Fibroblast of skin of left biceps (primary cell): ENCODE measurements around the gene DDI1.
"Not testable (repeated sequence)": the region's sequence is repeated elsewhere in the genome, so short reads cannot be mapped to it uniquely, and the experiment has no call there.

Experiments used
- DNase-seq, 2 experiments: peaks; one replicate each; pipeline ENCODE4 v3.0.0-alpha.2; 2013; ENCODE audit warnings: low read depth in 2 of 2

Gene DDI1

DNA sequence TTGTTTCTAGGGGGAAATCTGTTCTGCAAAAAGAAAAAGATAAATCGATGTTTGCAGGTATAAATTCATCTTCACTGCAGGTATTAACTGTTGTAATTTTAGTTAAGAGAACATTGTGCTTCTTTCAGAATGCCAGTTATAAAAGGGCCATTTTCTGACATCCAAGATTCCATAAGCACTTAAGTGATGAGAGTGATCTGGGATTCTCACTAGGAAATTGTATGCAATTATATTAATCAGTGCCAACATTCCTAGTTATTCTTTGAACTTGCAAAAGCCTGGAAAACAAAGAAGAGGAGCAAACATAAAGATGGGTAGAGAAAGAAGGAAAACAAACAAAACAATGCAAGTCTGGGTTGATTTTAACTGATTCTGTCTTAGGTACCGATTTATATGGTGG, 5.4 kb downstream of the DDI1 start:
- DNase-seq: no peak

- no peak for DNase-seq
Observed at GRCh38 chr11:104043142-104043541, 6.7 kb downstream of the DDI1 start.

- no peak for DNase-seq
Observed at GRCh38 chr11:104043678-104044239, 7.3 kb downstream of the DDI1 start.

- no peak for DNase-seq
Observed at GRCh38 chr11:104046331-104046730, 9.9 kb downstream of the DDI1 start.

DNA sequence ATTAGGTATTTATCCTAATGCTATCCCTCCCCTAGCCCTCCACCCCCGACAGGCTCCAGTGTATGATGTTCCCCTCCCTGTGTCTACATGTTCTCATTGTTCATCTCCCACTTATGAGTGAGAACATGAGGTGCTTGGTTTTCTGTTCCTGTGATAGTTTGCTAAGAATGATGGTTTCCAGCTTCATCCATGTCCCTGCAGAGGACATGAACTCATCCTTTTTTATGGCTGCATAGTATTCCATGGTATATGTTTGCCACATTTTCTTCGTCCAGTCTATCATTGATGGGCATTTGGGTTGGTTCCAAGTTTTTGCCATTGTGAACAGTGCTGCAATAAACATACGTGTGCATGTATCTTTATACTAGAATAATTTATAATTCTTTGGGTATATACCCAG, 10.4 kb downstream of the DDI1 start:
- not testable (repeated sequence) for DNase-seq

- no peak for DNase-seq
Observed at GRCh38 chr11:104049116-104049515, 12.7 kb downstream of the DDI1 start.

- no peak for DNase-seq
Observed at GRCh38 chr11:104051778-104052177, 15.3 kb downstream of the DDI1 start.

DNA sequence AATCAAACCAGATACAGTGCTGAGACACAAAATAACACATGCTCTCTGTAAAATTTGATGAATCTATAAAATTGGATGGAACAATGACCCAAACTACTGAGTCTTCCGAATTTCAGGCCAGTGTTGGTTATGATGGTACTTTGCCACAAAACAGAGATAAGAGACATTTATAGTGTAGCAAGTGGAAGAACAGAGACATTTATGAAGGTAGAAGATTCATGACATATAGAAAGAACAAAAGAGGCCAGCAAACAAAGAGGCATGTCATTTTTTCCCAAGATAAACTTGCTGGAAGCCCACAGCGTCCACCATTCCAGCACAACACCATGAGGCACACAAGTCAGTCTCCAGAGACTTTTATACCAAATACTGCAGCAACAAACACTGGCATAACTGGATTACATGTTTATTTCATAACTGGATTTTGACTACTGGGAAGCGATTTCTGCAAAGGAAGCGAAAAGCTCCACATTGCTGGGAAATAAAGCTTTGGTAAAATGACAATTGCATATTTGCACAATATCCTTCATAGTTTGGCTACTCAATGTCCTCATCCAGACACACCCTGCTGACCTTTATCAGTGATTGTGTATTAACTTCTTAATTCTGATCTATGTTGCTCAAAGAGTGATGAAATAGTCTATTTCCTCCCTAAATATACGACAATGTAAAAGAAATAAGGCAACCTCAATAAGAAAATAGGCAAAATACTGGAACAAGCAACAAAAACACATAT, 17.5 kb downstream of the DDI1 start:
- no peak for DNase-seq

- DNase-seq: no peak
Observed at GRCh38 chr11:104054911-104055529, 18.6 kb downstream of the DDI1 start.

GRCh38 chr11:104055596-104055995, 19.2 kb downstream of the DDI1 start:
- DNase-seq: no peak

GRCh38 chr11:104057908-104058307, 21.5 kb downstream of the DDI1 start:
- no peak for DNase-seq

DNA sequence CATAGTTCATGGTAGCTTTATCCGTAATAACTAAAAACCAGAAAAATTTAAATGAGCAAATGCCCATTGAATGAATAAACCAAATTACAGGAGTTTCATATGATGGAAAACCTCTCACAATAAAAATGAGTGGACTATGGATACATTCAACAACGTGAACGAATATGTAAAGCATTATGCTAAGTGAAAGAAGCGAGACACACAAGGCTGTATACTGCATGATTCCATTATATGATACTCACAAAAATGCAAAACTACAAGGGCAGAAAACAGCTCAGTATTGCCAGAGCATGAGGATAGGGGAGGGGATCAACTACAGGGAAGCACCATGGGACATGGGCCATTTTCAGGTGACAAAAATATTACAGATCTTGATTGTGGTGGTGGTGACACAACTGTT, 22.2 kb downstream of the DDI1 start:
- no peak for DNase-seq

DNA sequence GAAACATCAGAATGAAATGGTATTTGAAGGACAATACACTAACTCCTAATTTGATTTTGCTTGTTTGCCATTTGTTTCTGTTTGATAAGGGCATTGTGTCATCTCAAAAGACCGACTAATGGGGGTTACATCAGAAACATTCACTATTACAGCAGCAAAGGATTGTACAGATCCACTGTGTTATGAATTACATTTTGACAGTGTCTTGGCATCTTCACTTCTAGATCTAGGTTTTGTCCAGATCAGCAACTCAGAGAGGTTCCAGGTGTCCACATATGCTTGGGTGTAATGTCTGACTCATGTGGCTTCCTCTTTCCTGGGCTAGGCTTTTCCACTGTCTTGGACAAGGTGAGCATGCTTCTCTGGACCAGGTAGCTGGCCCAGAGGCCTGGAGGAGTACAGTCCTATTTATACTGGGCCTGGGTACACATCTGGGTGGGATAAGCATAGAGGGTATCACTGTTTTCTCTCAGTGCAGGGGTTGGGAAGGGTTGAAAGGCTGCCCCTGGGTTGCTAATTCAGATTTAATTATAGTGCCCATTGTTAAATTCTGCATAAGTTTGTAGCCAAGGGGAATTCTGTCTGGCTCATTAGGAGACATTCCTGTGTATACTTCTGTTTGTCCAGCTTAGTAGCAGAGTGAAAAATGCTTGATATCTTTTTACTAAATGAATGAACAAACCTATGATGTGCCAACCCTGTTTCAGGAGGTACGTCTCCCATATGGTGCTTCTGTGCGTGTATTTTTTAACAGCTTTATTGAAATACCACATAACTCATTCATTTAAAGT, 23.8 kb downstream of the DDI1 start:
- DNase-seq: no peak

DNA sequence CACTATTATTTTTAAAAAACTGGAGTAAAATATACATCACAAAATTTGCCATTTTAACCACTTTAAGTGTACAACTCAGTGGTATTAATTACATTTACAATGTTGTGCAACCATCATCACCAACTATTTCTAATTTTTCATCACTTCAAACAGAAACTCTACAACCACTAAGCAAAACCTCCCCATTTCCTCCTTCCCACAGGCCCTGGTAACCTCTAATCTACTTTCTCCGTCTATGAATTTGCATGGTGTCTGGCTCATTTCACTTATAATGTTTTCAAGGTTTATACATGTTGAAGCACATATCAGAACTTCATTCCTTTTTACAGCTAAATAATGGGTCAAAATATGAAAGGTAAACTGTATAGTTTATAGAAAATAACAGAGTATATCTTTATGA, 24.4 kb downstream of the DDI1 start:
- DNase-seq: no peak

DNA sequence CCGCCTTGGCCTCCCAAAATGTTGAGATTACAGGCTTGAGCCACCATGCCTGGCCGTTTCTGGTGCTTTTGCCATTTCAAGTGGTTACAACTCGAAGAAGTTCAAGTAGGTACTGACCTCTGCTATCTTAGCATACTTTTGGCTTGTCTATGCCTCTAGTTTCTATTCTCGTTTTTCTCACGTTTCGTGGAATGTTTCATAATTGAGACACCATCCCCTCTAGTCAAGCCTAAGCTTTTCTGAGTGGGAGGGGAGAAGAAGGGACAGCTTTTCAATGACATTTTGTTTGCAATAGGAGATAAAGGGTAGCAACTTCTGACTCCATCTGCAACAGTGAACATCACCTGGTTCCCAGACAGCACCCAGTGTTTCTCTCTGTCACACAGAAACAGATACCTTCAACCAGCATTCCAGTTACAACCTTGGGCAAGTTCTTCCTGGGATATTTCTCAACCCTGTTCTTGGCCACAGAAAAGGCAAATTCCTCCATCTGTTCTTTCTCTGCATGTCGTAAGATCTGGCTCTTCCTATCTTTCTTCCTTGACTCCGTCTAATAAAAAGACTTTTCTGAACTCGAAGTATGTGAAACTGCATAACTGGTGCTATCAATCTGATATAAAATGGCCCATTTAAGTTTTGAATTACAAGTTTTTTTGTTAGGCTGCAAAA, 25.5 kb downstream of the DDI1 start:
- peak in 1 of 2 experiments; percentile 19 for DNase-seq

DNA sequence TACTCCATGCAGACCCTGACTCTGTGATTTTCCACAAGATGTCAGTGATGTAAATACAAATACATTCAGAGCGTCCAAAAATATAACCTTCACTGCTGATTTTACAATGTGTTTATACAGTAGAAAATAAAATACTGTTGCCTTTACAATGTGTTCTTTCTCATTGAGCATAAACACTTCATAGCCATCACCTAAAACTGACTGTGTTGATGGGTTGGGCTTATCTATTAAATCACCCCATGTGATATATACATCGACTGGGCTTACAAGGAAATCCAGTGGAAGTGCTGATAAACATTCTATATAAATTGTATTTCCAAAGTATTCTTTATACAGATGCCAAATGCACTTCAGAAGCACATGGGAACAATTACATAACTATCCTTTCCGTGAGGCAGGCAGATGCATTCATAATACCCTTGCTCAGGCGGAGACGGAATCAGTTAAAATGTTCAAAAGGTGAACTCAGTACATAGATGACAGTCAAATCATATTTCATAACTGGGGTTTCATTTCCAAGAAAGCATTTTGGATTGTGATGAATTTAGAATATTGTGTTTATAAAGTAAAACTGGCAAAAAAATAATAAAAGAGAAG, 27.7 kb downstream of the DDI1 start:
- DNase-seq: no peak

DNA sequence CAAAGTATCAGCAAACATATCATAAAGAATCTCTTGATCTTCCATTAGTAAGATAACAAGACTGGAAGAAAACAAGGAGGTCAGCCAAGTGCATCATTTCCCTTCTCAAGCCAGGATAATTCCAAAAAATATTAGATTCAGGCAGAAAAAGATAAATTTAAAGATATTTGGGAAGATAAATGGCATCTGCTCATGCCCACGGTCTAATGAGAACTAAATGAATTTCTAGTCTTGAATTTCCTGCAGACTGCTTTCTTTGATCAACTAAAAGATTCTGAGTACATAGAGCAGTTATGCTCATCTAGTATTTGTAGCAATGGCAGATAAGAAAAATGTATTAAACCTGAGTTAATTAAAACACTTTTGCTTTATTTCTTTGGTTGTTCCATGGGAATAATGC, 31.1 kb downstream of the DDI1 start:
- no peak for DNase-seq

DNA sequence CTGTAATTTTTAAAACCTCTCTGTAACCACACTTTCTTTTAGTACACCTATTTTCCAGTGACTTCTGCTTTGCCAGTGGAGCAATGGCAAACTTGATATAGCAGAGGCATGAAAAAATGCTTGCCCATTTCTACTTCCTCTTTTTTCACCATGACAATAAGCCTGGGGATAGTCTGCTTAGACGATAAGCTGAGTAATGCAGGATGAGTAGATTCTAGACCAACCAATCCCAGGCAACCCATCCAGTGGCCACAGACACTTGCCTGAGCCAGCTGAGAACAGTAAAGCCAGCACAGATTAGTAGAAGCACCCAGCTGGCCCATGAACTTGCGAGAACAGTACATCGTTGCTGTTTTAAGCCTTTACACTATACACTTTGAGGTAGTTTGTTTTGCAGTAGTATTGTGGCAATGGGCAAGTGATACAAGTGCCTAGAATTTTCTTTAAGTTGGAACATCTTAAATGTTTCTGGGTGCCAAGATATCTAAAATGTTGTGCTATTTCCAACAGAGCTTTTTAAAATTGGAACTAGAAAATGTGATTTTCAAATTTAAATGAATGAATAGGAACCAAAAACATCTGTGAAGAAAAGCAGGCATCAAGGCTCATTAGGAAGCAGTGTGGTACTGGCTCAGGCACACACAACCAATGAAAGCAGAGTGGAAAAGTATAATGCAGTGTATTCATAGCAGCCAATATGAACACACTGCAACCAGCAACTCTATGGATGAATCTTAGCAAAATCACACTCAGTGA, 37.7 kb downstream of the DDI1 start:
- no peak for DNase-seq

DNA sequence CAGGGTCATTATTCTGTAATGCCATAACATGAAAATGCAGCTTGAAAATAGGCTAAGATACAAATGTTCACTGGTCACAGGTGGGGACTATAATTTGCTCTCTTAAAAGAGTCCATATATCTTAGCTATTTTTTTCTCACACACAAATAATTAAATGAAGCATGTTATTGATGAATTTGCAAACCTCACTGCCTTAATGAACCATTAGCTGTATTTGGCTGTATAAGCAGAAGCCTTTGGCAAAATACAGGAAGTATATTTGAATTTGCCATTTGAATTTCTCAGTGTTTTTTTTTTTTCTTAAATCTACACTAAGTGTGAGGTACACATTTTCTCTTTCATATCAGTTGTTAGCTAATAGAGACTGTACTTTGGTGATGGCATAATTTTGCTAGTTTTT, 38.7 kb downstream of the DDI1 start:
- no peak for DNase-seq

DNA sequence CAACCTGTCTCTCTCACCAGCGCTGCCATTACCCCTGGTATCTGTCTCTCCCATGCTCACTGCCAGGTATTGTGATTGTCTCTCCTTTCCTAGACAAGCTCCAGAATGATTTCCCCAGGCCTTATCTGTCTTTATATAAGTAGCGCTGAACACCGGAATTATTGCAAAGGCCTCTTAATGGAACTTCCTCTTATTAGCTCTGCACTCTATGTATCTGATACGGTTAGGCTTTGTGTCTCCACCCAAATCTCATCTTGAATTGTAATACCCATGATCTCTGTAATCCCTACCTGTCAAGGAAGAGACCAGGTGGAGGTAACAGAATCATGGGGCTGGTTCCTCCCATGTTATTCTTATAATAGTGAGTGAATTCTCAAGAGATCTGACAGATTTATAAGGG, 39.3 kb downstream of the DDI1 start:
- no peak for DNase-seq

GRCh38 chr11:104076455-104076854, 40.0 kb downstream of the DDI1 start:
- DNase-seq: no peak
